Neural cell (in vitro differentiated cells): ENCODE results near the gene TBC1D19. TPM values are rescaled to one million over a fixed set of nuclear protein-coding genes. Genes with fewer than 3 reads are reported as not detected.

Experiments
- H2AFZ ChIP-seq: fragments of 200-600, 300-800 bp; sonication (generic), shearing (Covaris generic); 2 replicates; pipeline ENCODE4 v1.6.0; 2014; ENCODE audit warnings: low read depth, mild to moderate bottlenecking, antibody characterized with exemption, low read length, moderate library complexity
- H3F3A ChIP-seq: fragments of 200-600 bp; shearing (Covaris generic); 2 replicates; pipeline ENCODE4 v1.6.1; 2016; ENCODE audit warnings: mild to moderate bottlenecking, moderate library complexity, mixed read lengths, antibody characterized with exemption, low read length; ENCODE audit not compliant: insufficient read depth, poor library complexity, severe bottlenecking
- H3K27ac ChIP-seq: fragments of 200-600, 300-800 bp; sonication (generic), shearing (Covaris generic); 2 replicates; pipeline ENCODE4 v1.5.1; 2014; ENCODE audit warnings: mild to moderate bottlenecking, low read length, moderate library complexity
- H3K27me3 ChIP-seq: fragments of 300-800, 200-600 bp; sonication (generic), shearing (Covaris generic); 2 replicates; pipeline ENCODE4 v1.6.0; 2014; ENCODE audit warnings: mild to moderate bottlenecking, low read depth, low read length, moderate library complexity; ENCODE audit not compliant: insufficient read depth
- H3K36me3 ChIP-seq: fragments of 300-800, 200-600 bp; sonication (generic), shearing (Covaris generic); 2 replicates; pipeline ENCODE4 v1.5.1; 2014; ENCODE audit warnings: mild to moderate bottlenecking, antibody characterized with exemption, low read length, moderate library complexity; ENCODE audit not compliant: insufficient read depth
- H3K4me2 ChIP-seq: fragments of 300-800, 200-600 bp; sonication (generic), shearing (Covaris generic); 2 replicates; pipeline ENCODE4 v1.6.0; 2014; ENCODE audit warnings: mild to moderate bottlenecking, low read length
- H3K4me3 ChIP-seq: fragments of 300-800, 200-600 bp; sonication (generic), shearing (Covaris generic); 2 replicates; pipeline ENCODE4 v1.5.1; 2014; ENCODE audit warnings: mild to moderate bottlenecking, low read length, moderate library complexity
- H3K79me2 ChIP-seq: fragments of 200-600 bp; shearing (Covaris generic); replicated peaks from 2 replicates; pipeline ENCODE4 v1.6.0; 2014; ENCODE audit warnings: mild to moderate bottlenecking, low read length, moderate library complexity; ENCODE audit not compliant: insufficient read depth
- H3K9ac ChIP-seq: fragments of 300-800, 200-600 bp; sonication (generic), shearing (Covaris generic); 2 replicates; pipeline ENCODE4 v1.6.1; 2016; ENCODE audit warnings: mild to moderate bottlenecking, low read length, mixed read lengths
- H3K9me2 ChIP-seq: fragments of 200-600 bp; shearing (Covaris generic); 2 replicates; pipeline ENCODE4 v1.6.1; 2016; ENCODE audit warnings: mild to moderate bottlenecking, low read length, mixed read lengths; ENCODE audit not compliant: insufficient read depth
- H3K9me3 ChIP-seq: fragments of 200-600, 300-800 bp; sonication (generic), shearing (Covaris generic); 2 replicates; pipeline ENCODE4 v1.6.1; 2016; ENCODE audit warnings: mild to moderate bottlenecking, mixed run types, low read length, moderate library complexity, mixed read lengths
- H4K20me1 ChIP-seq: fragments of 200-600 bp; shearing (Covaris generic); 2 replicates; pipeline ENCODE4 v1.6.1; 2016; ENCODE audit warnings: mild to moderate bottlenecking, mixed run types; ENCODE audit not compliant: insufficient read depth
- CTCF ChIP-seq: fragments of 450-650 bp; IDR thresholded peaks from 2 replicates; pipeline ENCODE4 v1.5.1; 2014; ENCODE audit warnings: antibody characterized with exemption, mild to moderate bottlenecking, moderate library complexity; ENCODE audit not compliant: poor library complexity, severe bottlenecking
- EP300 ChIP-seq: fragments of 450-650 bp; conservative IDR thresholded peaks from 2 replicates; pipeline ENCODE4 v1.6.1; 2014; ENCODE audit warnings: antibody characterized with exemption, mild to moderate bottlenecking, moderate library complexity; ENCODE audit not compliant: poor library complexity, severe bottlenecking
- EZH2 ChIP-seq: fragments of 200-600, 300-800 bp; shearing (Covaris generic), sonication (generic); IDR thresholded peaks from 2 replicates; pipeline ENCODE4 v1.6.1; 2014; ENCODE audit warnings: antibody characterized with exemption, low read length, borderline replicate concordance, mild to moderate bottlenecking; ENCODE audit not compliant: insufficient read depth, poor library complexity, severe bottlenecking
- MXI1 ChIP-seq: fragments of 450-650 bp; conservative IDR thresholded peaks from 2 replicates; pipeline ENCODE4 v1.6.1; 2014; ENCODE audit warnings: antibody characterized with exemption, mild to moderate bottlenecking; ENCODE audit not compliant: poor library complexity, severe bottlenecking
- POLR2AphosphoS5 ChIP-seq: IDR thresholded peaks from 2 replicates; pipeline ENCODE4 v1.6.1; 2012
- RAD21 ChIP-seq: fragments of 450-650 bp; conservative IDR thresholded peaks from 2 replicates; pipeline ENCODE4 v1.6.1; 2014; ENCODE audit warnings: antibody characterized with exemption, mild to moderate bottlenecking, moderate library complexity
- REST ChIP-seq: IDR thresholded peaks from 2 replicates; pipeline ENCODE4 v1.6.1; 2012; ENCODE audit warnings: borderline replicate concordance
- SMC3 ChIP-seq: fragments of 450-650 bp; conservative IDR thresholded peaks from 2 replicates; pipeline ENCODE4 v1.6.1; 2014; ENCODE audit warnings: antibody characterized with exemption, mild to moderate bottlenecking, moderate library complexity; ENCODE audit not compliant: poor library complexity
- TAF1 ChIP-seq: IDR thresholded peaks from 2 replicates; pipeline ENCODE4 v1.6.1; 2012; ENCODE audit warnings: low read depth
- polyA plus RNA-seq: library from polyadenylated mRNA; depleted of rRNA; stranded (reverse); fragments of >200 nt; gene quantifications from 2 replicates; pipeline ENCODE4 v1.2.3, GENCODE V29; 2014

The TBC1D19 gene
- polyA plus RNA-seq, 1 donor from 2014 or later = 23.1 TPM

- no peak for TF ChIP-seq REST
- no peak for TF ChIP-seq EZH2
- no peak for TF ChIP-seq RAD21
- TF ChIP-seq CTCF = peak; percentile 61
- TF ChIP-seq SMC3 = peak; percentile 49
- TF ChIP-seq MXI1 = no peak
- no peak for TF ChIP-seq TAF1
- TF ChIP-seq POLR2AphosphoS5 = no peak
- TF ChIP-seq EP300 = no peak
- peak overlapping the region; percentile 84 for H3K4me3 ChIP-seq
- peak overlapping the region; percentile 85 for H3K9ac ChIP-seq
- peak overlapping the region; percentile 34 for H3K4me2 ChIP-seq
- peaks cover 4% of the 10 kb centered on the region for H3K9me3 ChIP-seq
- no peaks in the 10 kb centered on the region for H3F3A ChIP-seq
- no peaks in the 10 kb centered on the region for H3K36me3 ChIP-seq
- no peaks in the 10 kb centered on the region for H4K20me1 ChIP-seq
- no peaks in the 10 kb centered on the region for H3K9me2 ChIP-seq
- H2AFZ ChIP-seq = peak overlapping the region; percentile 80
- H3K27ac ChIP-seq = peak overlapping the region; percentile 88
- H3K79me2 ChIP-seq = peaks cover 42% of the 10 kb centered on the region
- H3K27me3 ChIP-seq = no peaks in the 10 kb centered on the region
Observed at GRCh38 chr4:26583538-26583864, 383 bp upstream of the TBC1D19 start.

DNA sequence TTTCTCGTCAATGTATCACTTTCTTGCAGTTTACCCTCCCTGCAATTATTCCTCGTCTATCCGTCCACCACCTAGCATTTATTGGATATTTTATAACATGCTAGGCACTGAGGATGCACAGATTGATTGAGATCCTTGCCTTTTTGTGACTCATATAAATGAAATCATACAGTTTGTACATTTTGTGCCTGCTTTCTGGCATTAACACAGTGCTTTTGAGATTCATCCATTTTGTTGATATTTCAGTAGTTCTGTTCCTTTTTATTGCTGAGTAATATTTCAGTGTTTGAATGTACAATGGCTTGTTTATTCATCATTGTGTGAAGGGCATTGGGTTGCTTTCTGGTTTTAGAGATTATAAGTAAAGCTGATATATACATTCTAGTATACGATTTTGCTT lies 841 bp downstream of the TBC1D19 start:
- H3K79me2 ChIP-seq = peaks cover 53% of the 10 kb centered on the region

More for the DNA sequence above, 841 bp downstream of the TBC1D19 start:
- H3K27ac ChIP-seq = peak overlapping the region; percentile 88
- no peaks in the 10 kb centered on the region for H3F3A ChIP-seq
- no peaks in the 10 kb centered on the region for H4K20me1 ChIP-seq
- H3K9ac ChIP-seq = peak overlapping the region; percentile 85
- peak overlapping the region; percentile 80 for H2AFZ ChIP-seq
- no peaks in the 10 kb centered on the region for H3K27me3 ChIP-seq
- peak overlapping the region; percentile 84 for H3K4me3 ChIP-seq
- no peaks in the 10 kb centered on the region for H3K36me3 ChIP-seq
- peak overlapping the region; percentile 64 for H3K4me2 ChIP-seq
- H3K9me3 ChIP-seq = peaks cover 4% of the 10 kb centered on the region
- TF ChIP-seq EZH2 (no peak), CTCF (no peak), MXI1 (no peak), SMC3 (no peak), RAD21 (no peak), POLR2AphosphoS5 (no peak), TAF1 (no peak), EP300 (no peak), REST (no peak)
- H3K9me2 ChIP-seq = no peaks in the 10 kb centered on the region
